ENCODE data around the gene ZRANB3.

Gene ZRANB3

DNA sequence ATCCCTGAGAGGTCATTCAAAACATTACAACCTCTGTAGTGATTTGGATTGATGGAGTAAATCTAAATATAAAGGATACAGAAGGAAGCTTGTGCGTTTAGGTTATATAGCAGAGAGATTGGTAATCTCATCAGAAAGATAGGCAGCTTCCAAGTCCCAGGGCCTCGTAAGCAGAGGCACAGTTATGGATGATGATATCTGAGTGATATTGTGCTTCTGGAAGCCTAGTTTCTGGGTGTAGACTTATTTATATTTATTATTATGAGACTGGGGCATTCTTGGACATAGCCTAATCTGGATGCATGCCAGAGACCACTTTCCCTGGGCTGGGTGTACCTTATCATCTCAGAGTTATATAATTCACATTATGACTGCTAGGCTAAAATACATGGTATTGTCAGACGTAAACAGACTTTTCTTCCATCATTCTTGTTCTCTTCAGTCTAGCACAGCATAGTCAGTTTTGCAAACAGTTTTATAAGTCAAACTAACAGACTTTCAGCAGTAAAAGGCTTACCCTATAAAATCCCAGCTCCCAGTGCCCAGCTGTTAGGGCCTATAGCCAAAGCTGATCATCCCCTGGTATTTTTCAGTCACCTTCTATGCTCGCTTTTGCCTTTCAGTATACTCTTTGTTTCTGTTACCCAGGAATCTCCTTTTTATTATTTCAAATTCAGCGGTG is 431.1 kb downstream of the ZRANB3 start:
- H3K27ac ChIP-seq (ENCODE audit: low read depth, low read length, poor library complexity, severe bottlenecking), result no peak overlapping the region
- H3K79me2 ChIP-seq (ENCODE audit: insufficient read depth, low read length), result no peaks in the 10 kb centered on the region
- no peaks in the 10 kb centered on the region for H4K20me1 ChIP-seq (ENCODE audit: insufficient read depth, low read length)
- H3K4me2 ChIP-seq (ENCODE audit: low read length), result no peak overlapping the region
- H2AFZ ChIP-seq (ENCODE audit: low read length), result no peak overlapping the region
- peaks cover 62% of the 10 kb centered on the region for H3K36me3 ChIP-seq (ENCODE audit: insufficient read depth, low read length)
- H3K27me3 ChIP-seq (ENCODE audit: insufficient read depth, low read length), result no peaks in the 10 kb centered on the region
- H3K4me1 ChIP-seq (ENCODE audit: insufficient read depth, low read length, severe bottlenecking), result peaks cover 5% of the 10 kb centered on the region
- no peak for TF ChIP-seq EZH2 (IDR thresholded peaks at IDR 0.05; ENCODE audit: borderline replicate concordance, low read length)
- TF ChIP-seq, protein P1, sequence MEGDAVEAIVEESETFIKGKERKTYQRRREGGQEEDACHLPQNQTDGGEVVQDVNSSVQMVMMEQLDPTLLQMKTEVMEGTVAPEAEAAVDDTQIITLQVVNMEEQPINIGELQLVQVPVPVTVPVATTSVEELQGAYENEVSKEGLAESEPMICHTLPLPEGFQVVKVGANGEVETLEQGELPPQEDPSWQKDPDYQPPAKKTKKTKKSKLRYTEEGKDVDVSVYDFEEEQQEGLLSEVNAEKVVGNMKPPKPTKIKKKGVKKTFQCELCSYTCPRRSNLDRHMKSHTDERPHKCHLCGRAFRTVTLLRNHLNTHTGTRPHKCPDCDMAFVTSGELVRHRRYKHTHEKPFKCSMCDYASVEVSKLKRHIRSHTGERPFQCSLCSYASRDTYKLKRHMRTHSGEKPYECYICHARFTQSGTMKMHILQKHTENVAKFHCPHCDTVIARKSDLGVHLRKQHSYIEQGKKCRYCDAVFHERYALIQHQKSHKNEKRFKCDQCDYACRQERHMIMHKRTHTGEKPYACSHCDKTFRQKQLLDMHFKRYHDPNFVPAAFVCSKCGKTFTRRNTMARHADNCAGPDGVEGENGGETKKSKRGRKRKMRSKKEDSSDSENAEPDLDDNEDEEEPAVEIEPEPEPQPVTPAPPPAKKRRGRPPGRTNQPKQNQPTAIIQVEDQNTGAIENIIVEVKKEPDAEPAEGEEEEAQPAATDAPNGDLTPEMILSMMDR (IDR thresholded peaks at IDR 0.05; ENCODE audit: low read length), result no peak
- no peaks in the 10 kb centered on the region for H3K9me2 ChIP-seq (ENCODE audit: low read depth, low read length)
- H3K9me3 ChIP-seq (ENCODE audit: low read length), result peaks cover 4% of the 10 kb centered on the region; the same call in 1 of the 2 replicates
- no peak overlapping the region for H3K9ac ChIP-seq (ENCODE audit: low read length)
- H3F3A ChIP-seq (ENCODE audit: insufficient read depth, low read length), result no peaks in the 10 kb centered on the region
- no peak overlapping the region for H3K4me3 ChIP-seq (ENCODE audit: low read depth, low read length, poor library complexity, severe bottlenecking)

DNA sequence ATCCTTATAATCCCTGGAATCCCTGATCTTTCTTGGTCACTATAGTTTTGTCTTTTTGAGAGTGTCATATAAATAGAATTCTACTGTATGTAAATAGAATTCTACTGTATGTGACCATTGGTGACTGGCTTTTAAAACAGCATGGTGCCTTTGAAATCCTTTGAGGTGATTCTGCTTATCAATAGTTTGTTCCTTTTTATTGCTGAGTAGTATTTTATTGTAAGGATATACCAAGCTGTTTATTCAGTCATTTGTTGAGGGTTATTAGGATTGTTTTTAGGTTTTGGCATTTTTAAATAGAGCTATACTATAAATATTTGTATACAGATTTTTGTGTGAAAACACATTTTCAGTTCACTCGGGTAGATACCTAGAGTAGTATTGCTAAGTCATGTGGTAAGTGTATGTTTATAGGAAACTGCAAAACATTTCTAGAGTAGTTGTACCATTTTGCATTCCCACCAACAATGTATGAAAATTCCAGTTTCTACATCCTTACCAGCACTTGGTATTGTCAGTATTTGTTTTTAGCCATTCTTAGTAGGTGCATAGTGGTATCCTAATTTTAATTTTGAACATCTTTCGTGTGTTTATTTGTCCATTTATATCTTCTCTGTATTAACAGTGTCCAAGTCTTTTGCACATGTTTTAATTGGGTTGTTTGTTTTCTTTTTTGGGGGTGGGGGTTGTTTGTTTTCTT is 433.3 kb downstream of the ZRANB3 start:
- H3K4me3 ChIP-seq (ENCODE audit: low read depth, low read length, poor library complexity, severe bottlenecking), result no peak overlapping the region
- no peaks in the 10 kb centered on the region for H3K27me3 ChIP-seq (ENCODE audit: insufficient read depth, low read length)
- no peak overlapping the region for H3K4me2 ChIP-seq (ENCODE audit: low read length)
- no peak overlapping the region for H3K9ac ChIP-seq (ENCODE audit: low read length)
- TF ChIP-seq, protein P1 (IDR thresholded peaks at IDR 0.05; ENCODE audit: low read length), result no peak
- no peak for TF ChIP-seq EZH2 (IDR thresholded peaks at IDR 0.05; ENCODE audit: borderline replicate concordance, low read length)
- H3K36me3 ChIP-seq (ENCODE audit: insufficient read depth, low read length), result peaks cover 70% of the 10 kb centered on the region
- H3F3A ChIP-seq (ENCODE audit: insufficient read depth, low read length), result no peaks in the 10 kb centered on the region
- no peaks in the 10 kb centered on the region for H3K9me3 ChIP-seq (ENCODE audit: low read length)
- H3K4me1 ChIP-seq (ENCODE audit: insufficient read depth, low read length, severe bottlenecking), result peaks cover 5% of the 10 kb centered on the region
- no peak overlapping the region for H3K27ac ChIP-seq (ENCODE audit: low read depth, low read length, poor library complexity, severe bottlenecking)
- H3K79me2 ChIP-seq (ENCODE audit: insufficient read depth, low read length), result no peaks in the 10 kb centered on the region
- no peak overlapping the region for H2AFZ ChIP-seq (ENCODE audit: low read length)
- H4K20me1 ChIP-seq (ENCODE audit: insufficient read depth, low read length), result no peaks in the 10 kb centered on the region
- no peaks in the 10 kb centered on the region for H3K9me2 ChIP-seq (ENCODE audit: low read depth, low read length)

DNA sequence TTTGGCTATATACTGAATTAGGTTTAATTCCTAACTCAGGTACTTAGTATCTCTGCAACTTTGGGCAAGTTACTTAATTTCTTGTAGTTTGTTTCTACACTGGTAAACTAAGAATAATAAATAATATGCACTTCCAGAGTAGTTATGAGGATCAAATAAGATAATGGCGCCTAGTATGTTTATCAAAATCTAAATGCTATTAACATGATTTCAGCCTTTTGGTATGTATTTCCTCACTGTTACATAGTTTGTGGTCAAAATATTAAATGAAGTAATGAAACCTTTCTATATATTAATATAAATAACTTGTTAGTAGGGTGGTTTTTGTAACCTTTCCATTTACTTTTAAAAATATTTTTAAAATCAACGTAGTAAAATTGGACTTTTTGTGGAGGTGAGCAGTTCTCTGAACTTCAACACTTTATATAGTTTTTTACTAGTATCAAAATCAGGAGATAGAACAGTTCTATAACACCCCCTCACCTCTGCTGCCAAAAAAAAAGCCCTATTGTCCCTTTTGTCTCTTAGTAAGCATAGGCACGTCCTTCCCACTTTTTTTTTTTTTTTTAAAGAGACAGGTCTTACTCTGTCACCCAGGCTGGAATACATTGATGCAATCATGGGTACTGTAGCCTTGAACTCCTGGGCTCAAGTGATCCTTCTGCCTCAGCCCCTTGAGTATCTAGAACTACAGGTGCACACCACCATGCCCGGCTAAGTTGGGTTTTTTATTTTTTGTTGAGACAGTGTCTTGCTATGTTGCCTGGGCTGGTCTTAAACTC is 434.2 kb downstream of the ZRANB3 start:
- H3K36me3 ChIP-seq (ENCODE audit: insufficient read depth, low read length), result peaks cover 69% of the 10 kb centered on the region
- no peaks in the 10 kb centered on the region for H3K9me3 ChIP-seq (ENCODE audit: low read length)
- H3K9ac ChIP-seq (ENCODE audit: low read length), result no peak overlapping the region
- no peaks in the 10 kb centered on the region for H3F3A ChIP-seq (ENCODE audit: insufficient read depth, low read length)
- H3K27ac ChIP-seq (ENCODE audit: low read depth, low read length, poor library complexity, severe bottlenecking), result no peak overlapping the region
- H3K27me3 ChIP-seq (ENCODE audit: insufficient read depth, low read length), result no peaks in the 10 kb centered on the region
- no peaks in the 10 kb centered on the region for H3K9me2 ChIP-seq (ENCODE audit: low read depth, low read length)
- no peak overlapping the region for H3K4me3 ChIP-seq (ENCODE audit: low read depth, low read length, poor library complexity, severe bottlenecking)
- no peak overlapping the region for H3K4me2 ChIP-seq (ENCODE audit: low read length)
- H3K79me2 ChIP-seq (ENCODE audit: insufficient read depth, low read length), result peaks cover under 1% of the 10 kb centered on the region; the same call in 1 of the 2 replicates
- TF ChIP-seq EZH2 (IDR thresholded peaks at IDR 0.05; ENCODE audit: borderline replicate concordance, low read length), result no peak
- TF ChIP-seq, protein P1 (IDR thresholded peaks at IDR 0.05; ENCODE audit: low read length), result no peak
- H2AFZ ChIP-seq (ENCODE audit: low read length), result no peak overlapping the region
- H3K4me1 ChIP-seq (ENCODE audit: insufficient read depth, low read length, severe bottlenecking), result peaks cover 5% of the 10 kb centered on the region
- H4K20me1 ChIP-seq (ENCODE audit: insufficient read depth, low read length), result no peaks in the 10 kb centered on the region

Data from OCI-LY1 (cell line).